GM12892 (cell line): ENCODE results near the gene CD40.

Experiments
- POLR2A ChIP-seq: IDR thresholded peaks from 2 replicates; pipeline ENCODE4 v1.6.1; 2011; ENCODE audit warnings: low read depth, low read length, control low read depth
- POLR2AphosphoS5 ChIP-seq: IDR thresholded peaks from 2 replicates; pipeline ENCODE4 v1.6.1; 2011; ENCODE audit warnings: low read depth, low read length, control low read depth

GRCh38 chr20:46083101-46083500 is 35.0 kb upstream of the CD40 start:
- no peak for TF ChIP-seq POLR2AphosphoS5
- TF ChIP-seq POLR2A = no peak
